Motor neuron (in vitro differentiated cells): ENCODE measurements around the gene MINDY4. TPM values are rescaled to one million over a fixed set of nuclear protein-coding genes. Genes with fewer than 3 reads are reported as not detected.

ENCODE experiments used
- ATAC-seq, 8 experiments: fragments of 200-7000 bp; cut with Tn5 transposase; replicated peaks in 6 of 8; 2 replicates each; pipeline ENCODE4 v1.8.0; 2021; ENCODE audit warnings: mild to moderate bottlenecking in 8 of 8, moderate library complexity in 8 of 8
- H3K27ac ChIP-seq, 2 donors: fragments of 250-450 bp; sonication (Bioruptor Pico); 2 replicates each; pipeline ENCODE4 v1.9.0; 2021; ENCODE audit warnings: antibody characterized with exemption in 2 of 2, mild to moderate bottlenecking in 2 of 2, moderate library complexity in 1 of 2
- H3K4me1 ChIP-seq, 2 donors: fragments of 250-450 bp; sonication (Bioruptor Pico); replicated peaks in 1 of 2; 2 replicates each; pipeline ENCODE4 v1.6.1; 2021; ENCODE audit warnings: antibody characterized with exemption in 2 of 2, mild to moderate bottlenecking in 2 of 2, moderate library complexity in 1 of 2
- H3K4me3 ChIP-seq, 5 donors: fragments of 250-450 bp; sonication (Bioruptor Pico); 2 replicates each; pipeline ENCODE4 v1.9.0; 2021; ENCODE audit warnings: antibody characterized with exemption in 5 of 5, mild to moderate bottlenecking in 5 of 5, moderate library complexity in 4 of 5
- WGBS, 10 experiments: fragments of 450-650 bp; shearing (Covaris generic); methylation state at CpG; one replicate each; pipeline ENCODE4 v1.0.0; 2022; 5-methylcytosine and 5-hydroxymethylcytosine counted together
- in situ Hi-C, 9 experiments: fragments of 400-800 bp; cut with MboI; loops; one replicate each; pipeline ENCODE4 v1.15.0; 2021; ENCODE audit warnings: low sequenced_read_pairs in 9 of 9, low pct_unique_long_range_greater_than_20kb in 2 of 9; ENCODE audit not compliant: unreplicated experiment in 9 of 9
- total RNA-seq, 8 experiments: library from RNA; unstranded; fragments of 300-600 nt; gene quantifications; 2 replicates each; pipeline versions ENCODE4 v1.2.3 to v1.2.4, GENCODE V29; 2022

MINDY4 gene
- total RNA-seq, 8 experiments from 2014 or later: 2.5 to 12.3 (median 4.6) TPM

- Histone ChIP-seq H3K4me1 (peaks cover 7 to 17% of the 10 kb centered on the region in 2 donors), H3K27ac (no peak overlapping the region), H3K4me3 (no peak overlapping the region)
- WGBS, 10 experiments: 30 to 100% (median 80%) methylated on average over 1 to 4 of the region's 6 CpGs; no CpG with 5 or more reads in 5 of the 10 experiments
- peak in 6 of 8 experiments; percentile 31 to 63 (median 46) for ATAC-seq
- in situ Hi-C loops: no loop called here
Measured at GRCh38 chr7:30893357-30893756, 122.1 kb downstream of the MINDY4 start.

- Histone ChIP-seq H3K27ac (no peak overlapping the region), H3K4me3 (no peak overlapping the region), H3K4me1 (peaks cover under 1 to 10% of the 10 kb centered on the region in 2 donors)
- WGBS, 10 experiments: no CpG with 5 or more reads among the region's 1 CpG
- in situ Hi-C loops: no loop called here
- ATAC-seq: no peak
Measured at GRCh38 chr7:30894009-30894408, 122.8 kb downstream of the MINDY4 start.

GRCh38 chr7:30894866-30895605 is 123.8 kb downstream of the MINDY4 start:
- 0 to 100% (median 66%) methylated on average over 1 to 7 of the region's 14 CpGs; no CpG with 5 or more reads in 4 of the 10 experiments for WGBS, 10 experiments
- in situ Hi-C loops: no loop called here
- Histone ChIP-seq H3K4me1 (peaks cover 0 to 10% of the 10 kb centered on the region in 2 donors), H3K4me3 (no peak overlapping the region), H3K27ac (no peak overlapping the region)
- ATAC-seq: peak in 3 of 8 experiments; percentile 12 to 27 (median 25)

GRCh38 chr7:30896036-30896435 is 124.8 kb downstream of the MINDY4 start:
- Histone ChIP-seq H3K4me1 (peaks cover 0 to 10% of the 10 kb centered on the region in 2 donors), H3K4me3 (no peak overlapping the region), H3K27ac (no peak overlapping the region)
- 69 to 100% (median 91%) methylated on average over 1 to 6 of the region's 9 CpGs; no CpG with 5 or more reads in 3 of the 10 experiments for WGBS, 10 experiments
- ATAC-seq: no peak
- in situ Hi-C loops: no loop called here

- ATAC-seq: peak in 1 of 8 experiments; percentile 31
- Histone ChIP-seq H3K4me1 (peaks cover 0 to 10% of the 10 kb centered on the region in 2 donors), H3K27ac (peak overlapping the region in 1 of 2 donors; percentile 18), H3K4me3 (no peak overlapping the region)
- WGBS, 10 experiments: 68 to 100% (median 84%) methylated on average over 1 to 5 of the region's 13 CpGs; no CpG with 5 or more reads in 7 of the 10 experiments
- in situ Hi-C loops: no loop called here
Measured at GRCh38 chr7:30896783-30897637, 125.8 kb downstream of the MINDY4 start.

GRCh38 chr7:30897770-30898169 is 126.6 kb downstream of the MINDY4 start:
- 80 to 86% methylated on average over 1 of the region's 2 CpGs; no CpG with 5 or more reads in 8 of the 10 experiments for WGBS, 10 experiments
- no peak overlapping the region for H3K27ac ChIP-seq
- H3K4me1 ChIP-seq: peaks cover 0 to 10% of the 10 kb centered on the region in 2 donors
- H3K4me3 ChIP-seq: no peak overlapping the region
- no peak for ATAC-seq
- in situ Hi-C loops: no loop called here

- ATAC-seq: no peak
- Histone ChIP-seq H3K27ac (no peak overlapping the region), H3K4me1 (peaks cover 0 to 9% of the 10 kb centered on the region in 2 donors), H3K4me3 (no peak overlapping the region)
- in situ Hi-C loops: no loop called here
- WGBS, 10 experiments: 45 to 100% (median 81%) methylated on average over 1 to 10 of the region's 12 CpGs; no CpG with 5 or more reads in 3 of the 10 experiments
Measured at GRCh38 chr7:30898411-30898810, 127.2 kb downstream of the MINDY4 start.

- in situ Hi-C loops: no loop called here
- WGBS, 10 experiments: 50 to 60% methylated on average over 1 to 2 of the region's 7 CpGs; no CpG with 5 or more reads in 8 of the 10 experiments
- no peak overlapping the region for H3K27ac ChIP-seq
- no peak for ATAC-seq
- H3K4me3 ChIP-seq: no peak overlapping the region
- peaks cover 0 to 7% of the 10 kb centered on the region in 2 donors for H3K4me1 ChIP-seq
Measured at GRCh38 chr7:30899066-30899465, 127.8 kb downstream of the MINDY4 start.

GRCh38 chr7:30899630-30900029 is 128.4 kb downstream of the MINDY4 start:
- 40 to 100% (median 62%) methylated on average over 1 to 3 of the region's 6 CpGs; no CpG with 5 or more reads in 6 of the 10 experiments for WGBS, 10 experiments
- Histone ChIP-seq H3K4me1 (peaks cover 0 to 7% of the 10 kb centered on the region in 2 donors), H3K4me3 (no peak overlapping the region), H3K27ac (no peak overlapping the region)
- in situ Hi-C loops: no loop called here
- peak in 1 of 8 experiments; percentile 16 for ATAC-seq

GRCh38 chr7:30900053-30900452 is 128.8 kb downstream of the MINDY4 start:
- 0 to 72% (median 44%) methylated on average over 1 to 6 of the region's 9 CpGs; no CpG with 5 or more reads in 6 of the 10 experiments for WGBS, 10 experiments
- ATAC-seq: no peak
- Histone ChIP-seq H3K4me1 (peaks cover 0 to 7% of the 10 kb centered on the region in 2 donors), H3K4me3 (no peak overlapping the region), H3K27ac (no peak overlapping the region)
- in situ Hi-C loops: no loop called here

- in situ Hi-C loops: no loop called here
- WGBS, 10 experiments: 80 to 100% (median 100%) methylated on average over 1 of the region's 11 CpGs; no CpG with 5 or more reads in 6 of the 10 experiments
- H3K4me1 ChIP-seq: peaks cover 0 to 7% of the 10 kb centered on the region in 2 donors
- no peak overlapping the region for H3K27ac ChIP-seq
- ATAC-seq: no peak
- H3K4me3 ChIP-seq: no peak overlapping the region
Measured at GRCh38 chr7:30900803-30901362, 129.7 kb downstream of the MINDY4 start.

- in situ Hi-C loops: no loop called here
- H3K4me3 ChIP-seq: no peak overlapping the region
- 100% methylated on average over 1 of the region's 2 CpGs; no CpG with 5 or more reads in 5 of the 10 experiments for WGBS, 10 experiments
- H3K27ac ChIP-seq: no peak overlapping the region
- no peak for ATAC-seq
- peaks cover 0 to 7% of the 10 kb centered on the region in 2 donors for H3K4me1 ChIP-seq
Measured at GRCh38 chr7:30901856-30902255, 130.6 kb downstream of the MINDY4 start.

- no peak for ATAC-seq
- Histone ChIP-seq H3K4me3 (no peak overlapping the region), H3K27ac (no peak overlapping the region), H3K4me1 (peaks cover 0 to 2% of the 10 kb centered on the region in 2 donors)
- in situ Hi-C loops: no loop called here
- 60 to 90% (median 84%) methylated on average over 1 to 8 of the region's 11 CpGs; no CpG with 5 or more reads in 6 of the 10 experiments for WGBS, 10 experiments
Measured at GRCh38 chr7:30902466-30902865, 131.2 kb downstream of the MINDY4 start.
